Measurements from ENCODE around the gene MAST4. TPM values are rescaled to one million over a fixed set of nuclear protein-coding genes. Genes with fewer than 3 reads are reported as not detected.

Gene MAST4
- total and polyA plus RNA-seq, 2 of the 13 experiments (the other 11 are each of a cell fraction or from before 2014, with no cell fraction given): 3.4 to 3.7 TPM

- POLR2A ChIA-PET: interaction anchor here (1.0 kb wide), 1 partner anchor 68 kb away, joined by 4 read pairs; no protein-coding TSS in a partner anchor
- Histone ChIP-seq H3K4me3 (replicated peaks in 1 of 3; ENCODE audit: insufficient read depth in 1 of 3, low read depth in 2 of 3, low read length in 3 of 3) (no peak overlapping the region), H4K20me1 (ENCODE audit: insufficient read depth, low read length) (no peaks in the 10 kb centered on the region), H3K9ac (ENCODE audit: insufficient read depth, low read depth, low read length) (no peak overlapping the region), H3K4me2 (ENCODE audit: low read depth, low read length) (no peak overlapping the region), H3K27ac (ENCODE audit: extremely low read length, insufficient read depth, low read length) (no peak overlapping the region), H3K9me3 (ENCODE audit: low read length) (no peaks in the 10 kb centered on the region), H2AFZ (ENCODE audit: low read length) (no peak overlapping the region), H3K27me3 (ENCODE audit: control insufficient read depth in 1 of 2, insufficient read depth in 2 of 2, low read length in 2 of 2) (no peaks in the 10 kb centered on the region), H3K4me1 (ENCODE audit: insufficient read depth, low read length) (peaks cover 44% of the 10 kb centered on the region), H3K36me3 (replicated peaks in 1 of 2; ENCODE audit: control insufficient read depth in 1 of 2, insufficient read depth in 2 of 2, low read length in 2 of 2) (peaks cover 1 to 20% of the 10 kb centered on the region in 2 experiments), H3K79me2 (ENCODE audit: insufficient read depth, low read length) (no peaks in the 10 kb centered on the region)
- CTCF ChIA-PET (ENCODE audit: low intra/inter-chr PET ratio, low total read pairs): no interaction called here
- FAIRE-seq: no peak
- 100% methylated on average over 3 of the region's 3 CpGs for WGBS (ENCODE audit: low lambda C conversion rate)
- intact Hi-C loops (cut with micrococcal nuclease; ENCODE audit: unreplicated experiment) (no loop called here), in situ Hi-C loops (cut with HindIII; ENCODE audit: extremely low pct_ligation_motif_present, low pct_unique_long_range_greater_than_20kb) (no loop called here)
- peak; percentile 19 for DNase-seq (ENCODE audit: low spot score)
- peak; percentile 42; the same call in 2 of the 3 replicates for ATAC-seq
- no TSS peak for BruUV-seq (replicated peaks)
- TF ChIP-seq ZNF317 (CRISPR knock-in tag; IDR thresholded peaks at IDR 0.05) (no peak), ARID3A (IDR thresholded peaks at IDR 0.05; ENCODE audit: low read depth, low read length) (no peak), HBP1 (CRISPR knock-in tag; IDR thresholded peaks at IDR 0.05; ENCODE audit: low read depth) (no peak), ZNF441 (CRISPR knock-in tag; IDR thresholded peaks at IDR 0.05; ENCODE audit: borderline replicate concordance) (no peak), CEBPZ (IDR thresholded peaks at IDR 0.05; ENCODE audit: low read length) (no peak), PAWR (CRISPR knock-in tag; IDR thresholded peaks at IDR 0.05; ENCODE audit: borderline replicate concordance) (no peak), CREM (IDR thresholded peaks at IDR 0.05) (no peak), CREM (CRISPR knock-in tag; IDR thresholded peaks at IDR 0.05) (no peak)
Measured at GRCh38 chr5:67147760-67148159, 551.6 kb downstream of the MAST4 start.

Data from HepG2 (cell line).